AG08396 (cell line): ENCODE results near the gene HNF4A.

ENCODE experiments used
- DNase-seq: peaks from one replicate; pipeline ENCODE4 v3.0.0; 2012; ENCODE audit warnings: low spot score, mixed read lengths

Gene HNF4A

DNA sequence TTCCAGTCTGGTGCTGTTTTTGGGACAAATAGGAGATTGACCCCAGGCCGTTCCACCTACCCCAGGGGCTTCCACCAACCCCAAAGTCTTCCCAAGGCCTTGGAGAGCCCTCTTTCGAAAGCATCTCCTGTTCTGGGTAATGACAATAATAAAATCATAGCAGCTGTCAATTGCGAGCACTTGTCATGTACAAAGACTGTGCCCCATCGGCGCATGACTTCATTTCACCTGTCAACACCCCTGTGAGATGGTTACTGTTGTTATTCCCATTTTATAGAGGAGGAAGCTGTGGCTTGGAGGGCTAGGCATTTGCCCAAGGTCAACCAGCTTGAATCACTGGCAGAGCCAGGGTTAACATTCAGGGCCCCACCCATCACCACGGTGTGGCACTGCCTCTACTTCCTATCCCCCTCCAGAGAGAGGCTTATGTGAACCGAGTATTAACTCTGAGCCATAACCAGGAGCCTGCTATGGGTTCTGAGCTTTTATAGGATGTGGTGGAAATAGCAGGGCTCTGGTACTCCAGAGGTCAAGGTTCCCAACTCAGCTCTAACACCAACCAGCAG is 51.2 kb downstream of the HNF4A start:
- no peak for DNase-seq

DNA sequence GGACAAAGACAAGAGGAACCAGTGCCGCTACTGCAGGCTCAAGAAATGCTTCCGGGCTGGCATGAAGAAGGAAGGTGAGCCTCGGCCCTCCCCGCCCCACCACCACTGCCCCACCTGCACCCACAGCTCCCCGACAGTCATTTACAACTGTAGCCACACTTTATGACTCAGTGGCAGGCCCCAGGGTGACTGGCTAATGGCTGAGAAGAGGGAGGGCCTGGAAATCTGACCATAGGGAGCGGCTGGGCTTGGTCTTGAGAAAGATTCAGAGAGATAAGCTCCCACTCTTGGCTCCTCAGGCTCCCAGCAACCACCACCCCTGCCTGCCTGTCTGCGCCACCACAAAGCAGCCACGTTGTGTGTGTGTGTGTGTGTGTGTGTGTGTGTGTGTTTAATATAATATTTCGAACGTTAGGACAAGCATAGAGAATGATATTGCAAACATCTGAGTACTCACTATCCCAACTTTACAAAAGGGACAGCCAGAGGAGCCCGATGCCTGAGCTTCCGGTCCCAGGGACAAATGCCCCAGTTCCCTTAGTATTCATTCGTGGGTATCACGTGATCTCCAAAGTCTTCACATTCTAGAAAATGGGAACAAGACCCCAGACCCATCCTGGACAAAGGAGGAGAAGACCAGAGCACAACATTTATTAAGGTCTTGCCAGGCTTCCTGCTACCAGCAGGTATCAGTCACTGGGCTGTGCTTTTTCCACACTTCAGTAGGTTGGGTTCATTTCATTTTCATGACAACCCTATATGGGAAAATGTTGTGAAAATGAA is 52.1 kb downstream of the HNF4A start:
- DNase-seq: no peak

- peak; percentile 68 for DNase-seq
These were observed 53.7 kb downstream of the HNF4A start for GRCh38 chr20:44409132-44409600.

DNA sequence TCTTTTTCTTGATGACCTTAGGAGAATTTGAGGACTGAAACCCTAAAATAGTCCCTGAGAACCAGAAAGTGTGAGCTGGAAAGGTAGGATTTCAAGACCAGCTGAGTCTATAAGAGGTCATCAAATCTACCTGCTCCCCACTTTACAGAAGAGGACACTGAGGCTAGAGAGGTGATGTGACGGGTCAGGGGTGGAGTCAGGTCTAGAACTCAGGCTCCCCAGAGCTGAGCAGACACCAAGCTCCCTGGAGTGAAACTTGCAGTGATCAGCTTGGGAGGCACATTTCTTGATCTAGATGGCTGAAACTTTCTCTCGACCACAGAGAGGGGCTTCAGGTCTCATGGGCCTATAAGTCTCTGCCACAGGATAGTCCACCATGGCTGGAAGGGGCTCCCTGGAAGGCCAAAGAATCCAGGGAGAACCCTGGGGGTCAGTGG is 55.1 kb downstream of the HNF4A start:
- no peak for DNase-seq

- DNase-seq: no peak
These were observed 55.7 kb downstream of the HNF4A start for GRCh38 chr20:44411020-44411756.

DNA sequence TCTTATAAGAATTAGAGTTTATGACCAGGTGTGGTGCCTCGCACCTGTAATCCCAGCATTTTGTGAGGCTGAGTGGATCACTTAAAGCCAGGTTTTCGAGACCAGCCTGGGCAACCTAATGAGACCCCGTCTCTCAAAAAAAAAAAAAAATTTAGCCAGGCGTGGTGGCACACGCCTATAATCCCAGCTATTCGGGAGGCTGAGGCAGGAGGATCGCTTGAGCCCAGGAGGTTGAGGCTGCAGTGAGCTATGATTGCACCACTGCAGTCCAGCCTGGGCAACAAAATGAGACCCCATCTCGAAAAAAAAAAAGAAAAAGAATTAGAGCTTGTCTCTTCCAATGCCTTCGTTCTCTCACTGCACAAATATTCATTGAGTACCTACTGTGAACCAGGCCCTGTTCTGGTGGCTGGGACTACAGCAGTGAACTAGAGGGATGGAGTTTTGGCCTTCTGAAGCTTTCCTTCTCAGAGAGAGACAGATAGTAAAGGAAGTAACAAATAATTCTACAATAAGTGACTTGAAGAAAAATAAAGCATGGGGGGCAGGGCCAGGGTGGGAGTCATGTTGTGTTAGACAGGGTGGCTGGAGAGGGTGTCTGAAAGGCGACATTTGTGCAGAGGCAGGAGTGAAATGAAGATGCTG is 56.4 kb downstream of the HNF4A start:
- DNase-seq: no peak

- no peak for DNase-seq
These were observed 57.1 kb downstream of the HNF4A start for GRCh38 chr20:44412402-44413144.

DNA sequence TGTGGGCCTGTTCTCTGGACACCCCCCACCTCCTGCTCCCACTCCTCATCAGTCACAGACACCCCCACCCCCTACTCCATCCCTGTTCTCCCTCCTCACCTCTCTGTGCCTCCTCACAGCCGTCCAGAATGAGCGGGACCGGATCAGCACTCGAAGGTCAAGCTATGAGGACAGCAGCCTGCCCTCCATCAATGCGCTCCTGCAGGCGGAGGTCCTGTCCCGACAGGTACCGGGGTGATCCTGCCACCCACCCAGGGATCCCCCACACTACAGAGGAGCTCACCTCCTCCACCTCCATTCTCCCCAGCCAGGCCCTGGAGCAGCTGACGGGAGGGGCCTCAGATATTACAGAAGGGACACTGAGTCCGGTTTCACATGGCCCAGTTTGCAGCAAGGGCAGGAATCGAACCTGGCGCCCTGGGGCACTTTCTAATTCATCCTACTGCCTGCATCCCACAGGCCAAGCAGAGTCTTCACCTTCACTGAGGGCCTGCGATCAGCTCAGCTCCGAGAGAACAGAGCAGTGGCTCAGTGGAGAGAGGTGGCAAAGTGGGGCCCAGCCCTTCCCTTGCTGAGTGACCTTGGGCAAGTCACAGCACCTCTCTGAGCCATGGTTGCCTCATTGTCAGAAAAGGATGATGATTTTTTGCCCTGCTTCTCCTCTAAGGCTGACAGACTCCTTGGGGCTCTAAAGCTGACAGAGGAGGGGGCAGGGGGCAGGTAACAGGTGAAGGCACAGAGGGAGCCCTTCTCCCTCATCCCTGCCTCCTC is 58.3 kb downstream of the HNF4A start:
- no peak for DNase-seq

GRCh38 chr20:44414346-44414714 is 58.8 kb downstream of the HNF4A start:
- DNase-seq: no peak

GRCh38 chr20:44414808-44415207 is 59.3 kb downstream of the HNF4A start:
- DNase-seq: no peak

DNA sequence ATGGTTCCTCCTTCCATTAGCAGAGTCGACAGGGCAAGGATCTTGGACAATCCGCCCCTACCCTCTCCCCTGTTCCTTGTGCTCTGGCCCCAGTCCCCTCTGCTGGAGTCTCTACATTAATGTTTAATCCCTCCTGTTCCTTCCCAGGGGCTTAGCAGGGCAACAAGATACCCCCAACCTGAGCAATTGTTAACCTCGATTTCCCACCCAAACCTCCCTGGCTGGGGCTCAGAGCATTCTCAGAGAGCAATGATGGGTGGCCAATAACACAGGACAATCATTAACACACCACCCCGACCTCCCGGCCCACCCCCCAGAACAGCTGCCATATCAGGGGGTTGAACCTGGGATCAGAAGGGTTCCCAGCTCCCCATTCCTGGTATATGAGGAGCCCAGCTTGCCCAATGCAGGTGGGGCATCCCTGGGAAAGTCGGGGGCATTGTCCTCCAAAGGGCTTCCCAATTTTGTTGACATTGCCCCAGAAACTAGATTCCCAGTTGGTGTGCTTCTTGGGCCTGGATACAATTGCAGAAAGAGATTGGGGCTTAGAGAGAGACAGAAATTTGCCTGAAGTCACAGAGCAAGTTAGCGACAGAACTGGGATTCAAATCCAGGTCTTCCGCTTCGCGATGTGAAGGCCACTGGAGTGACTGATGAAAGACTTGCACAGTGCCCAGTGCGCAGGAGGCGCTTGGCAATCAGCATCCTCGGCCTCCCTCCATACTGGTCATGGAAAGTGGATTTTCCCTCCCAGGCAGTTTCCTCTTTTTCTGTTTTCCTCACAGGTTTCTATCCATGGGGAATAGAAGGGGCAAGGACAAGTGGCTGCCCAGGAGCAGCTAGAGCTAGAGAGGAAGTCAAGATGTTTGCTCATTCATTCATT is 60.6 kb downstream of the HNF4A start:
- no peak for DNase-seq

GRCh38 chr20:44418069-44418905 is 62.8 kb downstream of the HNF4A start:
- no peak for DNase-seq

DNA sequence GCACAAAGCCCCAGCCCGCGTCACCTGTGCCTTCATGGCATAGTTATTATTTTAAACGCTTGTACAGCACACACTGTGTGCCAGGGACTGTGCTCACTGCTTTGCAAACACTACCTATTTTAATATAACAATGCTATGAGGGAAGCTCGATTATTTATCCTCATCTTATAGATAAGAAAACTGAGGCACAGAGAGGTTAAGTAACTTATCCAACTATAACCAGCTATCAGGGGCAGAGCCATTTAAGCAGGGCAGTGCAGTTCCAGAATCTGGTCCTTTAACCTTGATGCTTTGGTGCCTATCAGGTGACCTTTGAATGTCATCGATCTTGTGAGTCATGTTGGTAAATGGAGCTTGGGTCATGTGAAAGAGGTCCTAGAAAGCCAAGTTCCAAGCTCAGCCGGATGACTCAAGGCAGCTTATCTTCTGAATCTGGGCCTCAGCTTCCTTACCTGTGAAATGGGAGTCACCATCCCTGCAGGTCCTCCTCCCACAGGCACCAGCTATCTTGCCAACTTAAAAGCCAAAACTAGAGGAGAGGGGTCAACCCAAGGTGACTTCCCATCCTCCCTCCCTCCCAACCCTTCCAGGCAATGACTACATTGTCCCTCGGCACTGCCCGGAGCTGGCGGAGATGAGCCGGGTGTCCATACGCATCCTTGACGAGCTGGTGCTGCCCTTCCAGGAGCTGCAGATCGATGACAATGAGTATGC is 63.8 kb downstream of the HNF4A start:
- no peak for DNase-seq

- no peak for DNase-seq
These were observed 65.0 kb downstream of the HNF4A start for GRCh38 chr20:44420497-44420896.

DNA sequence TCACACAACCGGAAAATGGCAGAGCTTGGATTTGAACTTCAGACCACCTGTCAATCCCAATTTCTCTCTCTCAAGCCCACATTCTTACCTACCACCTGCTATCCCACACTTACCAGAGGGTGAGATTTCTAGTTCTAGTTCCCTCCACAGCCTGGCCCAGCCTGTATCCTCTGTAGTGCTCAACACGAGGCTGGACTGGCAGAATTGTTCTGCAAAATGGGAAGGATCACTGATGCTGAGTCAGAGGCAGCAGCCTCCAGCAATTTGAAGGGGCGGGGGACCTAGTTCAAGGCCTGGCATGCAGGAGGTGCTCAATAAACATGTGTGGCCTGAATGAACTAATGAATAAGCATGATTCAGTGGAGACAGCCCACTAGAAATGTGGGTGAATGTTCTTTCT is 66.6 kb downstream of the HNF4A start:
- peak; percentile 47 for DNase-seq

DNA sequence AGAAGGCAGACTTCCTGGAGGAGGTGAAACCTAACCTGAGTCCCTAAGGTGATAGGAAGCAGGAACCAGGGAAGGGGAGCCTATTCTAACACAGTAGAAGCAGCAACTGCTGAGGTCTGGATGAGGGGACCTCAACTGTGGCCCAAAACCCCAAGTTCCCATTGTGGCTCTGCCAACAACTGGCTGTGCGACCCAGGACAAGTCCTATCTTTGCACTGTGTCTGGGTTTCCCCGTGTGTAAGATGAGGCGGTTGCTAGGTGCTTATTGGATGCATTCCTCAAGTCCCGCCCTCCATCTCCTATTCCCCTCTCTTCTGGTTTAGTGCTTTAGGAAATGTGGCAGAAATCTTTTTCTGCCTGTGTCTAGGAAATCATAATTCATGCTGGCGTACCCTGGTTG is 68.0 kb downstream of the HNF4A start:
- no peak for DNase-seq

DNA sequence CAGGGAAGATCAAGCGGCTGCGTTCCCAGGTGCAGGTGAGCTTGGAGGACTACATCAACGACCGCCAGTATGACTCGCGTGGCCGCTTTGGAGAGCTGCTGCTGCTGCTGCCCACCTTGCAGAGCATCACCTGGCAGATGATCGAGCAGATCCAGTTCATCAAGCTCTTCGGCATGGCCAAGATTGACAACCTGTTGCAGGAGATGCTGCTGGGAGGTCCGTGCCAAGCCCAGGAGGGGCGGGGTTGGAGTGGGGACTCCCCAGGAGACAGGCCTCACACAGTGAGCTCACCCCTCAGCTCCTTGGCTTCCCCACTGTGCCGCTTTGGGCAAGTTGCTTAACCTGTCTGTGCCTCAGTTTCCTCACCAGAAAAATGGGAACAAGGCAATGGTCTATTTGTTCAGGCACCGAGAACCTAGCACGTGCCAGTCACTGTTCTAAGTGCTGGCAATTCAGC is 68.6 kb downstream of the HNF4A start:
- no peak for DNase-seq

DNA sequence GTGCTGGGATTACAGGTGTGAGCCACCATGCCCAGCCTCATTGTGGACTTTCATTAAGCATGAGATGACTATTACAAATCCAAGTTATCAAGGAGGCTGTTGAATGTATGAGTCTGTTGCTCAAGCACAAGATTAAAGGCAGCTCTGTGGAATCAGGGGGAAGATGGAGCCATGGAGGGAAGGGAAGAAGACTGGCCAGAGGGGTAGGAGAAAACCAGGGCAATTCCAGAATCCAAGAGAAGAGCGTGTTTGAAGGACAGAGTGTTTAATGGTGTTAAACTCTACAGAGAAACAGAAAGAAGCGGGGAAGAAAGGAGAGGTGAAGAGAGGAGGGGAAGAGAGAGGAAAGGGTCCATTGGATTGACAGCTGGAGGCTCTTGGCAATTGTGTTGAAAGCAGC is 70.4 kb downstream of the HNF4A start:
- DNase-seq: no peak
